WERI-Rb-1 (cell line): ENCODE measurements around the gene TSC2.

Experiments
- DNase-seq: peaks from one replicate; pipeline ENCODE4 v3.0.0-alpha.2; 2020
- H3K27ac ChIP-seq: fragments of 250-450 bp; sonication (Bioruptor Pico); 2 replicates; pipeline ENCODE4 v1.5.1; 2020; ENCODE audit warnings: mild to moderate bottlenecking, moderate library complexity
- H3K27me3 ChIP-seq: fragments of 250-450 bp; sonication (Bioruptor Pico); 2 replicates; pipeline ENCODE4 v1.5.1; 2021; ENCODE audit warnings: mild to moderate bottlenecking, low read depth, moderate library complexity; ENCODE audit not compliant: insufficient read depth, severe bottlenecking
- H3K36me3 ChIP-seq: fragments of 250-450 bp; sonication (Bioruptor Pico); 2 replicates; pipeline ENCODE4 v1.5.1; 2020; ENCODE audit warnings: mild to moderate bottlenecking, moderate library complexity
- H3K4me3 ChIP-seq: 2 replicates; pipeline ENCODE4 v1.5.1; 2011; ENCODE audit warnings: low read depth, mild to moderate bottlenecking, control low read depth, low read length
- H3K9me3 ChIP-seq: fragments of 250-450 bp; sonication (Bioruptor Pico); 2 replicates; pipeline ENCODE4 v1.5.1; 2021; ENCODE audit warnings: mild to moderate bottlenecking, moderate library complexity; ENCODE audit not compliant: severe bottlenecking
- CTCF ChIP-seq: IDR thresholded peaks from 2 replicates; pipeline ENCODE4 v1.5.1; 2011; ENCODE audit warnings: low read depth, mild to moderate bottlenecking, control low read depth, inconsistent platforms, low read length

Gene TSC2

GRCh38 chr16:2001456-2002355 lies 46.1 kb upstream of the TSC2 start:
- peaks cover 80% of the 10 kb centered on the region for H3K36me3 ChIP-seq
- no peak for TF ChIP-seq CTCF
- H3K27ac ChIP-seq, result no peak overlapping the region
- no peak for DNase-seq
- no peaks in the 10 kb centered on the region for H3K9me3 ChIP-seq
- no peak overlapping the region for H3K4me3 ChIP-seq
- no peaks in the 10 kb centered on the region for H3K27me3 ChIP-seq

- Histone ChIP-seq H3K27me3 (no peaks in the 10 kb centered on the region), H3K36me3 (peaks cover 76% of the 10 kb centered on the region), H3K27ac (peak overlapping the region; percentile 60), H3K9me3 (no peaks in the 10 kb centered on the region), H3K4me3 (no peak overlapping the region)
- DNase-seq, result no peak
- no peak for TF ChIP-seq CTCF
Observed at GRCh38 chr16:2002406-2003230, 45.2 kb upstream of the TSC2 start.

GRCh38 chr16:2003231-2003826 lies 44.5 kb upstream of the TSC2 start:
- no peak for TF ChIP-seq CTCF
- peaks cover 82% of the 10 kb centered on the region for H3K36me3 ChIP-seq
- DNase-seq, result no peak
- H3K9me3 ChIP-seq, result no peaks in the 10 kb centered on the region
- H3K27me3 ChIP-seq, result no peaks in the 10 kb centered on the region
- no peak overlapping the region for H3K4me3 ChIP-seq
- H3K27ac ChIP-seq, result peak overlapping the region; percentile 60

GRCh38 chr16:2003827-2004641 lies 43.8 kb upstream of the TSC2 start:
- H3K4me3 ChIP-seq, result 0 out of 2 replicates have a peak overlapping the region, but pooled peaks have one; percentile 6
- peak overlapping the region; percentile 80 for H3K27ac ChIP-seq
- H3K9me3 ChIP-seq, result no peaks in the 10 kb centered on the region
- peak; percentile 97 for TF ChIP-seq CTCF
- H3K36me3 ChIP-seq, result peaks cover 83% of the 10 kb centered on the region
- no peaks in the 10 kb centered on the region for H3K27me3 ChIP-seq
- DNase-seq, result peak; percentile 98

GRCh38 chr16:2004795-2005517 lies 42.8 kb upstream of the TSC2 start:
- TF ChIP-seq CTCF, result no peak
- no peak for DNase-seq
- peaks cover 74% of the 10 kb centered on the region for H3K36me3 ChIP-seq
- no peaks in the 10 kb centered on the region for H3K27me3 ChIP-seq
- H3K4me3 ChIP-seq, result no peak overlapping the region
- no peaks in the 10 kb centered on the region for H3K9me3 ChIP-seq
- H3K27ac ChIP-seq, result peak overlapping the region; percentile 80
